ACC112 (cell line): Measurements from ENCODE around the gene ZSWIM5.
"Not testable (repeated sequence)": the region's sequence is repeated elsewhere in the genome, so short reads cannot be mapped to it uniquely, and the experiment has no call there.

Experiments
- H2AFZ ChIP-seq: fragments of 200-600 bp; sonication (generic); one replicate; pipeline ENCODE4 v1.6.0; 2017; ENCODE audit warnings: antibody characterized with exemption, low read length; ENCODE audit not compliant: unreplicated experiment
- H3K27ac ChIP-seq: fragments of 200-600 bp; sonication (generic); 2 replicates; pipeline ENCODE4 v1.5.1; 2014; ENCODE audit warnings: low read depth, mild to moderate bottlenecking, antibody characterized with exemption, low read length, moderate library complexity
- H3K27me3 ChIP-seq: fragments of 200-600 bp; sonication (generic); 2 replicates; pipeline ENCODE4 v1.6.1; 2014; ENCODE audit warnings: mild to moderate bottlenecking, antibody characterized with exemption, low read length, moderate library complexity, mixed read lengths; ENCODE audit not compliant: insufficient read depth
- H3K36me3 ChIP-seq: fragments of 200-600 bp; sonication (generic); 2 replicates; pipeline ENCODE4 v1.6.1; 2016; ENCODE audit warnings: mild to moderate bottlenecking, antibody characterized with exemption, low read length, moderate library complexity, mixed read lengths; ENCODE audit not compliant: insufficient read depth
- H3K4me1 ChIP-seq: fragments of 200-600 bp; sonication (generic); one replicate; pipeline ENCODE4 v1.6.1; 2016; ENCODE audit warnings: low read length, mixed read lengths; ENCODE audit not compliant: insufficient read depth, unreplicated experiment, control insufficient read depth
- H3K4me3 ChIP-seq: fragments of 200-600 bp; sonication (generic); 2 replicates; pipeline ENCODE4 v1.5.1; 2014; ENCODE audit warnings: mild to moderate bottlenecking, low read depth, low read length
- H3K79me2 ChIP-seq: fragments of 200-600 bp; sonication (generic); one replicate; pipeline ENCODE4 v1.6.0; 2016; ENCODE audit warnings: low read length; ENCODE audit not compliant: control insufficient read depth, unreplicated experiment, insufficient read depth

Gene ZSWIM5

DNA sequence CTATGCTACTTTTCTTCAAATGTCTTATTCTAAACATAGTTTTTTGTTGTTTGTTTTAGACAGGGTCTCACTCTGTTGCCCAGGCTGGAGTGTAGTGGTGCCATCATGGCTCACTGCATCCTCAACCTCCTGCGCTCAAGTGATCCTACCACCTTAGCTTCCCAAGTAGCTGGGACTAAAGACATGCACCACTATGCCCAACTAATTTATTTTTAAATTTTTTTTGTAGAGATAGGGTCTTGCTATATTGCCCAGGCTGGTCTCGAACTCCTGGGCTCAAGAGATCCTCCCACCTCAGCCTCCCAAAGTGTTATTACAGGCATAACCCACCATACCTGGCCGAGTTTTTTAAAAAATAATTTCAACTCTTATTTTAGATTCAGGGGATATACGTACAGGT is 143.9 kb downstream of the ZSWIM5 start:
- H3K27ac ChIP-seq, H3K4me3 ChIP-seq, H2AFZ ChIP-seq, H3K36me3 ChIP-seq, H3K79me2 ChIP-seq, H3K4me1 ChIP-seq, H3K27me3 ChIP-seq: not testable (repeated sequence)

DNA sequence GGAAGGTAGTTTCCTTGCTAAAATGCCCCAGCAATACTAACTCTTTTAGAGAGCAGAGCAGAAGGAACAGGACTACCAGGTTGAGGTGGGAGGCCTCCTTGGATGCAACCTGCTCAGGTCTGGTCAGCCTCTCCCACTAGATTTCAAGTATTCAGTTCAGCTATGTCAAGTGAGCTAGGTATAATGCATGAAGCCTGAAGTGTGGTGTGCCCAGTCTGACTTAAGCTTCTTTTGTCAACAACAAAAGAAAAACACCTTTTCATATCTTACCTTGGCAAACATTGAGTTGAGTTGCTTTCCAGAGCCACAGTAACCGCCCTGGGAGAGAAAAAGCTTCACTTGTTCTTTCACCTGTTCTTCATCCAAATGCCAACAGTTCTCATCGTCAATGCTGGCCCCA is 146.6 kb downstream of the ZSWIM5 start:
- H3K36me3 ChIP-seq: no peaks in the 10 kb centered on the region

DNA sequence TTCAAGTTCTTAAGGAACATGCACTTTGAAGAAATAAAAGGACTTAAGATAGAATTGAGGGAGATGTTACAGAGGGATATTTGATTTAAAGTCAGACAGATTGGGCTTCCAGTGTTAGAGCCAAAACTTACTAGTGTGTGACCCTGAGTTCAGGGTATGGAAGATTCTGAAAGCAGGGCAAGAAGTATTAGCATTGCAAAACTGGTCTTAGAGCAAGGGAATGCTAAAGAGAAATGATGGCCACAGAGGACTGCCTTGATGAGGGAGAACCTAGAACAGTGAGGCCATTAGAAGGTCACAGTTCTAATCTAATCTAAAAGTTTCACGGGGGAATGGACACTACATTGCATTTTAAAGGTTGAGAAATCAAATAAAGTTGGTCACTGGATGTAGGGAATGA is 148.9 kb downstream of the ZSWIM5 start:
- Histone ChIP-seq H3K4me1 (no peaks in the 10 kb centered on the region), H2AFZ (no peak overlapping the region), H3K27me3 (no peaks in the 10 kb centered on the region), H3K27ac (no peak overlapping the region), H3K79me2 (no peaks in the 10 kb centered on the region), H3K36me3 (no peaks in the 10 kb centered on the region), H3K4me3 (no peak overlapping the region)

More for the DNA sequence above, 146.6 kb downstream of the ZSWIM5 start:
- no peaks in the 10 kb centered on the region for H3K79me2 ChIP-seq
- H3K27ac ChIP-seq: no peak overlapping the region
- H3K4me3 ChIP-seq: no peak overlapping the region
- no peaks in the 10 kb centered on the region for H3K4me1 ChIP-seq
- H3K27me3 ChIP-seq: no peaks in the 10 kb centered on the region
- no peak overlapping the region for H2AFZ ChIP-seq

- H2AFZ ChIP-seq: peak overlapping the region; percentile 35
- no peaks in the 10 kb centered on the region for H3K36me3 ChIP-seq
- H3K4me1 ChIP-seq: no peaks in the 10 kb centered on the region
- H3K4me3 ChIP-seq: peak overlapping the region; percentile 28; the same call in 1 of the 2 replicates
- no peaks in the 10 kb centered on the region for H3K27me3 ChIP-seq
- H3K27ac ChIP-seq: no peak overlapping the region
- no peaks in the 10 kb centered on the region for H3K79me2 ChIP-seq
These were observed 155.2 kb downstream of the ZSWIM5 start for GRCh38 chr1:45051005-45051772.

DNA sequence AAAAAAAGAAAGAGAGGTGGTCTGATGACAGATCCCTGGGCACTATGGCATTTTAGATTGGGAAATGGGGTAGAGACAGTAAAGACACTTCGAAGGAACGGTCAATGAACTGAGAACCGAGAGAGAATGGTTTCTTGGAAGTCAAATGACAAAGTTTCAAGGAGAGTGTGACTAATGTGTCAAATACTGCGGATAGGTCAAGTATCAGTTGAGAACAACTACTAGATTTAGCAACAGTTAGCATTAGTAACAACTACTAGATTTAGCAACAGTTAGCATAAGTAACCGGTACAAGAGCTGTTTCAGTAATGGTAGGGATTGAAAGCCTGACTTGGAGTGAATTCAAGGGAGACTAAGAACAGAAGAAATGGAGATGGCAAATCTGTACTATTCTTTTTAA is 159.4 kb downstream of the ZSWIM5 start:
- Histone ChIP-seq H3K36me3 (no peaks in the 10 kb centered on the region), H3K27me3 (no peaks in the 10 kb centered on the region), H3K4me3 (no peak overlapping the region), H3K27ac (no peak overlapping the region), H3K4me1 (no peaks in the 10 kb centered on the region), H2AFZ (no peak overlapping the region), H3K79me2 (no peaks in the 10 kb centered on the region)

- H3K4me3 ChIP-seq: no peak overlapping the region
- H3K79me2 ChIP-seq: no peaks in the 10 kb centered on the region
- H3K27me3 ChIP-seq: no peaks in the 10 kb centered on the region
- H3K4me1 ChIP-seq: no peaks in the 10 kb centered on the region
- no peak overlapping the region for H2AFZ ChIP-seq
- no peaks in the 10 kb centered on the region for H3K36me3 ChIP-seq
- no peak overlapping the region for H3K27ac ChIP-seq
These were observed 161.5 kb downstream of the ZSWIM5 start for GRCh38 chr1:45044916-45045315.

DNA sequence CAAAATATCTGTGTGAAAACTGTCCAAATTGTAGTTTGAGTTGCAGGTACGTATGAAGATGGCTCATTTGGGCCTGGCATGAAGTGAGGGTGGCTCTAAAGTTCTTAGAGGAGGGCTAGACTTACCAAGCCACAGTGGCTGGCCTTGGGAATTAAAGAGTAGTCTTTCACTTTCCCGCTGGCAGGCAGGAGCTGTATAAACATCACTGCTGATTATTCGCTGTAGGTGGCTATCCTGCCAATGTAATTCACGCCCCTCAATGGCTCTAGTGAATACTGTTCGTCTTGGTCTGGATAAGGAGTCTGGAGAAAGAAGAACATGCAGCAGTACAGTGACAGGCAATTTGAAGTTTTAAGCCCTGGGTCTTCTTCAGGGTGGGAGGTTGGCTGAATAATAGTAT is 163.3 kb downstream of the ZSWIM5 start:
- no peaks in the 10 kb centered on the region for H3K36me3 ChIP-seq
- no peaks in the 10 kb centered on the region for H3K27me3 ChIP-seq
- no peak overlapping the region for H2AFZ ChIP-seq
- no peak overlapping the region for H3K4me3 ChIP-seq
- H3K79me2 ChIP-seq: no peaks in the 10 kb centered on the region
- no peak overlapping the region for H3K27ac ChIP-seq
- H3K4me1 ChIP-seq: no peaks in the 10 kb centered on the region

GRCh38 chr1:45040297-45040696 is 166.1 kb downstream of the ZSWIM5 start:
- Histone ChIP-seq H3K27ac (no peak overlapping the region), H2AFZ (no peak overlapping the region), H3K79me2 (no peaks in the 10 kb centered on the region), H3K4me1 (no peaks in the 10 kb centered on the region), H3K36me3 (no peaks in the 10 kb centered on the region), H3K27me3 (no peaks in the 10 kb centered on the region), H3K4me3 (no peak overlapping the region)

DNA sequence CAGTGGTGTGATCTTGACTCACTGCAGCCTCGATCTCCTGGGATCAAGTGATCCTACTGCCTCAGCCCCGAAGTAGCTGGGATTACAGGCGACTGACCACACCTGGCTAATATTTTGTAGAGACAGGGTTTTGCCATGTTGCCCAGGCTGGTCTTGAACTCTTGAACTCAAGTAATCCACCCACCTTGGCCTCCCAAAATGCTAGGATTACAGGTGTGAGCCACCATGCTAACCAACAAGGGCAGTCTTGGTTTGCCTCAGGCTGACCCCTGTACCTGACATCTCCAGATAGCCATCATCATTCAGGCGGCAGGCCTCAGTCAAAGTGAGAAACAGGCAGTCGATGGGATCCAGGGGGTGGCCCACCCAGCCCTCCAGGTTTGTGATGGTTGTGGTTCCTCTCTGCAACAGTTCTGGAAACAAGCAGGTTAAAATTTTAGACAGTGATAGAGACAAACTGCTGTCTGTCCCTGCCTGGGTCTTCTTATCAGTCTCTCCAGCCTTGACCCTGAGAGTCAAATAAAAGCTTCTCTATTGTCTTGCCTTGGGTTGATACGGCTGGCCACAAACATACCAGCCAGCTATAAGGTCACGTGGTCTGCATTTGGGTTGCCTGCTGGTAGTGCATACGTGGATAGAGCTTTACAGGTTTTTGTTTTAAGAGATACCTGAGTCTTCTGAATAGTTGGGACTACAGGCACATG is 167.6 kb downstream of the ZSWIM5 start:
- Histone ChIP-seq H3K79me2 (no peaks in the 10 kb centered on the region), H2AFZ (no peak overlapping the region), H3K36me3 (no peaks in the 10 kb centered on the region), H3K4me1 (no peaks in the 10 kb centered on the region), H3K27me3 (no peaks in the 10 kb centered on the region), H3K4me3 (no peak overlapping the region), H3K27ac (no peak overlapping the region)

GRCh38 chr1:45038240-45038639 is 168.2 kb downstream of the ZSWIM5 start:
- no peak overlapping the region for H2AFZ ChIP-seq
- H3K4me1 ChIP-seq: no peaks in the 10 kb centered on the region
- H3K27me3 ChIP-seq: no peaks in the 10 kb centered on the region
- no peaks in the 10 kb centered on the region for H3K79me2 ChIP-seq
- no peaks in the 10 kb centered on the region for H3K36me3 ChIP-seq
- H3K4me3 ChIP-seq: no peak overlapping the region
- H3K27ac ChIP-seq: no peak overlapping the region

- Histone ChIP-seq H3K27ac (no peak overlapping the region), H3K79me2 (no peaks in the 10 kb centered on the region), H3K27me3 (no peaks in the 10 kb centered on the region), H3K36me3 (no peaks in the 10 kb centered on the region), H3K4me1 (no peaks in the 10 kb centered on the region), H2AFZ (no peak overlapping the region), H3K4me3 (no peak overlapping the region)
These were observed 168.9 kb downstream of the ZSWIM5 start for GRCh38 chr1:45037456-45037855.
